HFF-Myc (cell line): ENCODE results near the gene C17orf114.
"Not testable (repeated sequence)": the region's sequence is repeated elsewhere in the genome, so short reads cannot be mapped to it uniquely, and the experiment has no call there.

ENCODE experiments used
- DNase-seq: peaks from one replicate; pipeline ENCODE4 v3.0.0-alpha.2; 2011; ENCODE audit warnings: low read depth; ENCODE audit errors: extremely low read depth
- H3K4me3 ChIP-seq: replicated peaks from 2 replicates; pipeline ENCODE4 v1.5.1; 2011; ENCODE audit warnings: low read depth, mild to moderate bottlenecking, control low read depth, low read length
- TF ChIP-seq, protein P1 (sequence below): IDR thresholded peaks from 2 replicates; pipeline ENCODE4 v1.5.1; 2012; ENCODE audit warnings: mild to moderate bottlenecking, low read depth, low read length, control low read depth; ENCODE audit errors: missing control alignments

The C17orf114 gene

DNA sequence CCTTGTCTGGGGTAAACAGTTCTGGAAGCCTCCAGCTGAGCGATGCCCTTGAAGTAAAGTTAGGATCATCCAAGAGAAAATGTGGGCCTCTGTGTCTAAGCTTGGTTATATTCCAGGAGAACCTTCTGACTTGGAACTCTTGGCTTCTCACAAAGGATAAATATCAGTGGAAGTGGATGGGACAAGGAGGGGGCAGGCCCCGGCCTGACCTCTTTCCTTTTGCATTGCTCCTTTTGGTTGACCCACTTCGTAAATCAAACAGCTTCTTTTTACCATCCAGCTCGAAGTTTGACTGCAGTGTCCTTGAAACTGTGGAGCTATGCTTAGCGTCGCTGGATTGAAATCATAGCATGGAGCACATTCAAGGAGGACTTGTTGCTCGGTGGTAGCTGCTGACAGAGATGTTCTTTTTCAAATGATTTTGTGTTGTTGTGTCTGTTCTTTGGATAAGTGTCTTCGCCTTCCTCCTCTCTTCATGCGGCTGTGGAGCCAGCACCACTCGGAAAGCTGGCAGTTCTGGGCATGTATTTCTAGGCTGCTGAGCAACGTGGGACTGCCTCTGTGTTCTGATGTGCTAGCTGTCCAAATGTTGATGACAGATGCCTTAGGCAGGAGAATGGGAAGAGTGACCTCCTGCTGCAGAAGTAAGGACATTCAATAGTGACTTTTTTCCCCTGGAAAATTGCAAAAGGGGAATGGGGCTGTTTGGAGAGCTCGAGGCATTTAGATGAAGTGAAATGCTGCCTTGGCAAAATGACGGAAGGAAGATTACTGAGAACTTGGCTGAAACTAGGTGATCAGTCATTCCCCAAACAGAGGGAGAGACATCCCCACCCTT, 35.6 kb upstream of the C17orf114 start:
- no peak overlapping the region for H3K4me3 ChIP-seq
- DNase-seq, result no peak
- TF ChIP-seq, protein P1, sequence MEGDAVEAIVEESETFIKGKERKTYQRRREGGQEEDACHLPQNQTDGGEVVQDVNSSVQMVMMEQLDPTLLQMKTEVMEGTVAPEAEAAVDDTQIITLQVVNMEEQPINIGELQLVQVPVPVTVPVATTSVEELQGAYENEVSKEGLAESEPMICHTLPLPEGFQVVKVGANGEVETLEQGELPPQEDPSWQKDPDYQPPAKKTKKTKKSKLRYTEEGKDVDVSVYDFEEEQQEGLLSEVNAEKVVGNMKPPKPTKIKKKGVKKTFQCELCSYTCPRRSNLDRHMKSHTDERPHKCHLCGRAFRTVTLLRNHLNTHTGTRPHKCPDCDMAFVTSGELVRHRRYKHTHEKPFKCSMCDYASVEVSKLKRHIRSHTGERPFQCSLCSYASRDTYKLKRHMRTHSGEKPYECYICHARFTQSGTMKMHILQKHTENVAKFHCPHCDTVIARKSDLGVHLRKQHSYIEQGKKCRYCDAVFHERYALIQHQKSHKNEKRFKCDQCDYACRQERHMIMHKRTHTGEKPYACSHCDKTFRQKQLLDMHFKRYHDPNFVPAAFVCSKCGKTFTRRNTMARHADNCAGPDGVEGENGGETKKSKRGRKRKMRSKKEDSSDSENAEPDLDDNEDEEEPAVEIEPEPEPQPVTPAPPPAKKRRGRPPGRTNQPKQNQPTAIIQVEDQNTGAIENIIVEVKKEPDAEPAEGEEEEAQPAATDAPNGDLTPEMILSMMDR, result no peak

DNA sequence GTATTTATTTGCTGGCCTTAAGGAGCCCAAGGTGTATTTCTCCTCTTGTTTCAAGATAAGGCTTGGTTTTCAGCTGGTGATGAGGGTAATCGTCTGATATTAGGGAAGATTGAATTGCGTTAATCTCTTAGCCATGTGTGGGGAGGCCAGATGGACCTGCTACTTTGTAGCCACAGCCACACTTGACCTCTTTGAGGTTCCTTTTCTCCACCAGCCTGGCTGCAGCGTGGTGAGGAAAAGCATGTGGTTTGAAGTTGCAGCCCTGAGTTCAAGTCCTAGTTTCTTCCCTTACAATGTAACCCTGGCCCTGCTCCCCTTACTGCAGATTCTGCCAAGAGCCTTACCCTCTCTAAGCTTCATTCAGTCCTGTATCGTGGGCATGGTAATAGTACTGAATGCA, 34.1 kb upstream of the C17orf114 start:
- TF ChIP-seq, protein P1, result no peak
- H3K4me3 ChIP-seq, result no peak overlapping the region
- no peak for DNase-seq

DNA sequence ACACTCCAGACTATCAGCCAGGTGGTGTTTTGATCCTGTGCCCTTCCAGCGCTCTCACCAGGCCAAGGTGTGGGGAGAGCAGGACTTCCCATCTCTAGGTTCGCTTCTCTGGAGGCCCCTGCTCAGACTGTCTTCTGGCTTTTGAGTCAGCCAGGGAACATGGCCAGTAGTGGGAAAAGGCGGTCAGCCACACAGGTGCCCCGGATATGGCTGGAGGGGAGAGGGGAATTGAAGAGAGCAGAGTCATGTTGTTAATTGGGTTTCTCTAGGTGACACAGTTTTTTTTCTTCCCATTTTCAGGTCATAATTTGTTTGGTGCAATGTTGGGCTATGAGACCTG, 32.5 kb upstream of the C17orf114 start:
- no peak for DNase-seq
- TF ChIP-seq, protein P1, result no peak
- H3K4me3 ChIP-seq, result peak overlapping the region; percentile 85

- peak; percentile 19 for DNase-seq
- H3K4me3 ChIP-seq, result peak overlapping the region; percentile 85
- TF ChIP-seq, protein P1, result no peak
Measured at GRCh38 chr17:4833941-4834680, 32.0 kb upstream of the C17orf114 start.

DNA sequence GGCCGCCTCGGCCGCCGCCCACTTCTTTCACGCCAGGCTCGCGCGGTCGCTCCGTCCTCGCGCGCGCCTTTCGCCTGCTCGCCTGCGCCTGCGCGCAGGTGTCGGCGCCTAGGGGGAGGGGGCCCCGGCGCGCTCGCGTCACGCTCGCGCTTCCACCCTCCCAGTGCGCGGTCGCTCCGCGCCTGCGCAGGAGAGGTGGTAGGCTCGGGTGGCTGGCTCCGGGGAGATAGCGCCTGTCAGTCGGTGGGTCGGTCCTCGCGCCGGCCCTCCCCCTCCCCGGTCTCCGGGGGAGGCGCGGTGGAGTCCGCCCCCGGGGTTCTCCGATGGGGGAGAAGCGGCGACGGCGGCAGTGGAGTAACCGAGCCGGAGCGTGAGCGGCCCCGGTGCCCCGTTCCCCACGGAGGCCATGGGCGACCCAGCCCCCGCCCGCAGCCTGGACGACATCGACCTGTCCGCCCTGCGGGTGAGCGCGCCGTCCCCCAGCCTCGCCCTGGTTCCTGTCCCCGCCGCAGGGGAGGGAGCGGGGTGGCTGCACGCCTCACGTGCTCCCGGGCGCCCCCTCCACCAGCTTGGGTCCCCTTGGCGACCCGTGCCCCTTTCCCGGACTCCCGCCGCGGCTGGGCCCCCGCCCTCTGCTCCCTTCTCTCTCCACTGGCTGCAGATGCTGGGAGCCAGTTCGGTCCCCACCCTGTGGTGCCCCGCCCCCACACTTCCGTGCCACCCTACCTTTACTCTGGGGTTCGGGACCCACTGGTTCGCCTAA, 31.2 kb upstream of the C17orf114 start, which contains the start of gene MINK1:
TSS of gene MINK1 (plus strand) at position 163 of the 763 bp plus-strand sequence. CDS start at position 407, 244 bp downstream.
- H3K4me3 ChIP-seq, result peak within 1 kb of the TSS; percentile 85
- peak; percentile 69 for DNase-seq
- TF ChIP-seq, protein P1, result no peak

- not testable (repeated sequence) for DNase-seq
Measured at GRCh38 chr17:4832829-4833177, 30.7 kb upstream of the C17orf114 start.

DNA sequence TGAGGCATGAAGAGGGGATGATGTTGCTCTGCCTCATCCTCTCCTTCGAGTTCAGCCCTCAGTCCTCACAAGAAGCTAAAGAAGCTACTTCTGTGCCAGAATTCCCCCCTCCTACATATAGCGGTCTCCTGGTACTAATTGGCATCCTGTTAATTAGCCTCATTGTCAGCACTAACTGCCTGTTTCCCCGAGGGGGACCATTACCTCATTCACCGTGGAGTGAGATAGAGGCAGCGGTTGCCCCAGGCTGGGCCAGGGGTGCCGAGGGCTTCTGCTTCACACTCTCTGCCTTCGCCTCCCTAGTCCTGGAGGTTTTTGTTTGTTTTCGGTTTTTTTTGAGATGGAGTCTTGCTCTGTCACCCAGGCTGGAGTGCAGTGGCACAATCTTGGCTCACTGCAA, 25.3 kb upstream of the C17orf114 start:
- no peak for DNase-seq
- TF ChIP-seq, protein P1, result no peak
- no peak overlapping the region for H3K4me3 ChIP-seq

More at GRCh38 chr17:4832829-4833177, 30.7 kb upstream of the C17orf114 start:
- peak overlapping the region; percentile 85 for H3K4me3 ChIP-seq
